Mucosa of descending colon (tissue), 3 donors: ENCODE measurements around the gene OAS3. TPM values are rescaled to one million over a fixed set of nuclear protein-coding genes. Genes with fewer than 3 reads are reported as not detected.
A peak's percentile ranks its signal among the peaks of the same experiment; 100 is the strongest.
"Not testable (repeated sequence)": the region's sequence is repeated elsewhere in the genome, so short reads cannot be mapped to it uniquely, and the experiment has no call there.

Source experiments
- ATAC-seq: fragments of 200-7000 bp; cut with Tn5 transposase; one replicate; pipeline ENCODE4 v1.9.1; 2020; ENCODE audit warnings: mild to moderate bottlenecking, moderate library complexity
- DNase-seq, 3 donors: peaks; one replicate each; pipeline ENCODE4 v3.0.0-alpha.2; 2020
- H3K36me3 ChIP-seq: fragments of 200-600 bp; one replicate; pipeline ENCODE4 v1.8.0; 2021; ENCODE audit warnings: low read depth, mild to moderate bottlenecking
- H3K4me1 ChIP-seq: fragments of 200-600 bp; one replicate; pipeline ENCODE4 v1.8.0; 2021; ENCODE audit warnings: low read depth, mild to moderate bottlenecking
- H3K4me3 ChIP-seq: fragments of 200-600 bp; one replicate; pipeline ENCODE4 v1.8.0; 2021; ENCODE audit warnings: mild to moderate bottlenecking
- H3K9me3 ChIP-seq: fragments of 200-600 bp; one replicate; pipeline ENCODE4 v1.8.0; 2021; ENCODE audit warnings: mild to moderate bottlenecking
- intact Hi-C, 2 donors: fragments of 100-400 bp; cut with DNase I in 1 of 2; cut with micrococcal nuclease in 1 of 2; formaldehyde crosslinking; loops; one replicate each; pipeline versions ENCODE4 v1.11.0 to v1.11.1; 2022; cut with DNase I, micrococcal nuclease
- total RNA-seq, 3 donors: library from RNA; stranded (reverse); fragmentation: NEBNext Ultra II Directional in 2 of 3; extraction: Animal tissue kit (Norgen Biotek cat#: 25700) in 2 of 3; gene quantifications; one replicate each; pipeline versions ENCODE4 v1.2.1 to v1.2.4, GENCODE V29; 2021 to 2023
- TF ChIP-seq, protein P1 (sequence below): fragments of 200-600 bp; IDR thresholded peaks from one replicate; pipeline ENCODE4 v1.8.0; 2022; ENCODE audit warnings: antibody characterized with exemption, mild to moderate bottlenecking
- donor health status: DM: no; HTN: no; CAD: no; lungs with moderate emphysema.
- donor health status: DM: no; HTN: no; CAD: no.
- donor health status: DM: no; HTN: yes; CAD: no.

Gene OAS3
- total RNA-seq, 3 donors from 2014 or later, result 14.8 to 27.4 (median 22.3) TPM

DNA sequence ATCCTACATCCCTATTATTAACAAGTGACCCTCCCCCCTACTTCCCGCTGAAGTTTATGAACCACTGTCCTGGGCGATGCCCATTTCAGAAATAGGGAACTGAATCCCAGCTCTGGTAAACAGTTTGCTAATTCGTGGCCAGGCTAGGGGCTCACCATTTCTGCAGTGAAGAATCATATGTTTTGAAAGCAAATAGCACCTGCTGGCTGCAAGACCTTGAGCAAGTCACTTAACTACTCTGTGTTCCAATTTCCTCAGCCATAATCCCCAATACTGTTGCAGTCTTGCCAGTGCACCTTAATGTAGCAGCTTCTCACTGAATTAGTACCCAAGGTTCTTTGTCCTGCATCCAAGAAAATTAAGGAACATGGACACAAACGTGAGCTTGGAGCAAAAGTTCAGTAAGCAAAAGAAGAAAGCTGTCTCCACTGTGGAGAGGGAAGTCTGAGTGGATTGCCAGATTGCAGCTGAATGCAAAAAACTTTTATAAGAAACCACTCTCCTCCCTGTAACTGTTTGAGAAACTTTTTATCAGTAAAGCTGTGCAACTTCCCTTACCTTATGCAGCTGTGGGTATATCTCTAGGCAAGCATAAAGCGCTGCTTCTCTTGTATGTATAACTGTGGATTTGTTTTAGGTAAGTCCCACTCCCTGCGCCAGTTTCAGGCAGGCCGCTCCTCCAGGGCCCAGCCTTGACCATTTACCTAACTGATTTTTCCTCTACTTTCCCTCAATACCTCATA is 30.7 kb upstream of the OAS3 start:
- TF ChIP-seq, protein P1, sequence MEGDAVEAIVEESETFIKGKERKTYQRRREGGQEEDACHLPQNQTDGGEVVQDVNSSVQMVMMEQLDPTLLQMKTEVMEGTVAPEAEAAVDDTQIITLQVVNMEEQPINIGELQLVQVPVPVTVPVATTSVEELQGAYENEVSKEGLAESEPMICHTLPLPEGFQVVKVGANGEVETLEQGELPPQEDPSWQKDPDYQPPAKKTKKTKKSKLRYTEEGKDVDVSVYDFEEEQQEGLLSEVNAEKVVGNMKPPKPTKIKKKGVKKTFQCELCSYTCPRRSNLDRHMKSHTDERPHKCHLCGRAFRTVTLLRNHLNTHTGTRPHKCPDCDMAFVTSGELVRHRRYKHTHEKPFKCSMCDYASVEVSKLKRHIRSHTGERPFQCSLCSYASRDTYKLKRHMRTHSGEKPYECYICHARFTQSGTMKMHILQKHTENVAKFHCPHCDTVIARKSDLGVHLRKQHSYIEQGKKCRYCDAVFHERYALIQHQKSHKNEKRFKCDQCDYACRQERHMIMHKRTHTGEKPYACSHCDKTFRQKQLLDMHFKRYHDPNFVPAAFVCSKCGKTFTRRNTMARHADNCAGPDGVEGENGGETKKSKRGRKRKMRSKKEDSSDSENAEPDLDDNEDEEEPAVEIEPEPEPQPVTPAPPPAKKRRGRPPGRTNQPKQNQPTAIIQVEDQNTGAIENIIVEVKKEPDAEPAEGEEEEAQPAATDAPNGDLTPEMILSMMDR, result no peak
- intact Hi-C loops, result no loop called here
- Histone ChIP-seq H3K4me1 (peaks cover 53% of the 10 kb centered on the region), H3K9me3 (no peaks in the 10 kb centered on the region), H3K4me3 (peak overlapping the region; percentile 1), H3K36me3 (no peaks in the 10 kb centered on the region)
- DNase-seq, result peak in 1 of 3 donors; percentile 44
- ATAC-seq, result peak; percentile 14

DNA sequence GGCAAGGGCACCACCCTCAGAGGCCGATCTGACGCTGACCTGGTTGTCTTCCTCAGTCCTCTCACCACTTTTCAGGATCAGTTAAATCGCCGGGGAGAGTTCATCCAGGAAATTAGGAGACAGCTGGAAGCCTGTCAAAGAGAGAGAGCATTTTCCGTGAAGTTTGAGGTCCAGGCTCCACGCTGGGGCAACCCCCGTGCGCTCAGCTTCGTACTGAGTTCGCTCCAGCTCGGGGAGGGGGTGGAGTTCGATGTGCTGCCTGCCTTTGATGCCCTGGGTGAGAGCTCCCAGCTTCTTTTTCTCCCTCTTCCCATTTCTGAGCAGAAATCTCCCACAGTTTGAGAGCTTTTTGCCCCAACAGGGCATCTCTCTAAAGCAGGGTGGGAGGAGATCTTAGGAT is 29.7 kb upstream of the OAS3 start:
- no peak for ATAC-seq
- H3K4me1 ChIP-seq, result peaks cover 47% of the 10 kb centered on the region

DNA sequence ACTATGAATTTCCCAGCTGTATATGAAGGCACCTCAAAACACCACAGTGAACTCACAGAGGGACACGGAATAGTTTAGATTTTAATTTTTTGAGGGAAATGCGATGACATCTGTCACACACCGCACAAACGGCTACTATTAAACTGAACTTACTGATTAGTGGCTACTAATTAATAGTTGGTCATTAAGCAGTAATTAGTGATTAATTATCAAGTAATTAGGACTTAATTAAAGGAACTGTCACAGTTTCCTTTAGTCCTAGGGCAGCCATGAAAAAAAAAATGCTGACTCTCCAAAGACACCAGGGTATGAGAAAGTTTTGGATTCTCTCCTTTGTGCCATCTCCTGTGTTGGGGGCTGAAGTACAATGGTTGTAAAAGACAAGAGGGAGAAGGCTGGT is 28.6 kb upstream of the OAS3 start:
- no peak for ATAC-seq

More for the DNA sequence above, 29.7 kb upstream of the OAS3 start:
- Histone ChIP-seq H3K9me3 (peaks cover 6% of the 10 kb centered on the region), H3K4me3 (no peak overlapping the region), H3K36me3 (no peaks in the 10 kb centered on the region)
- intact Hi-C loops, result no loop called here
- DNase-seq, result no peak
- TF ChIP-seq, protein P1, result no peak

DNA sequence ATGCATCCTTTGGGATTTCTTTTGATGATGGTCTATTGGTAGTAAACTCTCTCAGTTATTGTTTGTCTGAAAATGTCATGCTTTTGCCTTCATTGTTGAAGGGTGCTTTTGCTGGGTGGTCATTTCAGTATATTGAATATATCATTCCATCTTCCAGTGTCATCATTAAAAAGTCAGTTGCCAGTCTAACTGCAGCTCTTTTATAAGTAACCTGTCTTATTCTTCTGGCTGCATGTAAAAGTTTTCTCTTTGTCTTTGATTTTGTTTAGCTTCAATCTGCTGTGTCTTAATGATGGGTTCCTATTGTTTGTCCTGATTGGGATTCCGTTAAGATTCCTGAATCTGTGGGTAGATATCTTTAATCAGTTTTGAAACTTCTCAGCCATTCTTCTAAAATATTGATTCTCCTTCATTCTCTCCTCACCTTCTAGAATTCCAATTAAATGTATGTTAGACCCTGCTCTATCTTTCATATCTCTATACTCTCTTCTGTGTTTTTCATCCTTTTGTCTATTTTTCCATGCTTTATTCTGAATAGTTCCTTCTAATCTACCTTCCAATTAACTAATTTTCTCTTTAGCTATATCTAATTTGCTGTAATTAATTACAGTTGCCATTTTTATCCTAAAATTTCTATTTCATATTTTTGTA is 25.1 kb upstream of the OAS3 start:
- DNase-seq (no peak), ATAC-seq (no peak)
- H3K4me3 ChIP-seq, result no peak overlapping the region
- TF ChIP-seq, protein P1, result no peak
- intact Hi-C loops, result no loop called here
- peaks cover 6% of the 10 kb centered on the region for H3K9me3 ChIP-seq
- no peaks in the 10 kb centered on the region for H3K36me3 ChIP-seq
- peaks cover 22% of the 10 kb centered on the region for H3K4me1 ChIP-seq

More for the DNA sequence above, 28.6 kb upstream of the OAS3 start:
- H3K4me3 ChIP-seq, result no peak overlapping the region
- TF ChIP-seq, protein P1, result no peak
- DNase-seq, result no peak
- H3K4me1 ChIP-seq, result peaks cover 37% of the 10 kb centered on the region
- intact Hi-C loops, result no loop called here
- peaks cover 6% of the 10 kb centered on the region for H3K9me3 ChIP-seq
- H3K36me3 ChIP-seq, result no peaks in the 10 kb centered on the region

GRCh38 chr12:112913888-112914287 is 24.4 kb upstream of the OAS3 start:
- intact Hi-C loops, H3K36me3 ChIP-seq, H3K9me3 ChIP-seq, DNase-seq, H3K4me3 ChIP-seq: not testable (repeated sequence)
- peaks cover 15% of the 10 kb centered on the region for H3K4me1 ChIP-seq
- ATAC-seq, result peak; percentile 55

DNA sequence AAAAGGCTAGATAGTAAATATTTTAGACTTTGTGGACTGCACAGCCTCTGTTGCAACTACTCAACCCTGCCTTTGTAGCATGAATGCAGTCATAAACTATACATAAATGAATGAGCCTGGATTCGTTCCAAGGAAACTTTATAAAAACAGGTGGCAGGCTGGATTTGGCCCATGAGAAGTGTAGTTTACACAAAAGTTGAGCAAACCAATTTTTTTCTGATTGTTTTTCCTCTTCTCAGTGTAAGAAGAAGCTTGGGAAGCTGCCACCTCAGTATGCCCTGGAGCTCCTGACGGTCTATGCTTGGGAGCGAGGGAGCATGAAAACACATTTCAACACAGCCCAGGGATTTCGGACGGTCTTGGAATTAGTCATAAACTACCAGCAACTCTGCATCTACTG is 22.0 kb upstream of the OAS3 start:
- intact Hi-C loops, result no loop called here
- H3K9me3 ChIP-seq, result peaks cover 6% of the 10 kb centered on the region
- peak; percentile 95 for ATAC-seq
- no peak overlapping the region for H3K4me3 ChIP-seq
- TF ChIP-seq, protein P1, result no peak
- peak in 1 of 3 donors; percentile 62 for DNase-seq
- H3K36me3 ChIP-seq, result no peaks in the 10 kb centered on the region
- peaks cover 6% of the 10 kb centered on the region for H3K4me1 ChIP-seq
